Adrenal gland (tissue), 5 donors: Measurements from ENCODE around the gene ATP8A2.

Experiments used
- CTCF ChIP-seq, 6 experiments: fragments of 450-650 bp in 4 of 6; fragments of 200-600 bp in 2 of 6; sonication (generic) in 1 of 6; IDR thresholded peaks; 1 replicate in 5 of 6; 2 replicates in 1 of 6; pipeline versions ENCODE4 v1.5.1 to v1.8.0; 2016 to 2021; ENCODE audit warnings: antibody characterized with exemption in 6 of 6, mild to moderate bottlenecking in 2 of 6, moderate library complexity in 1 of 6
- POLR2A ChIP-seq, 2 donors: fragments of 450-650 bp; IDR thresholded peaks; one replicate each; pipeline ENCODE4 v1.6.1; 2017; ENCODE audit warnings: antibody characterized with exemption in 2 of 2, mild to moderate bottlenecking in 2 of 2, moderate library complexity in 1 of 2
- donor health status: DM: no; HTN: no; CAD: no.

- TF ChIP-seq CTCF (IDR thresholded peaks at IDR 0.05), result no peak
- no peak for TF ChIP-seq POLR2A (IDR thresholded peaks at IDR 0.05)
Observed at GRCh38 chr13:25529425-25529824, 157.7 kb downstream of the ATP8A2 start.
